ENCODE results near the gene DES. TPM values are rescaled to one million over a fixed set of nuclear protein-coding genes. Genes with fewer than 3 reads are reported as not detected.

DES gene
- polyA plus RNA-seq, 4 donors = 7.4 to 9.3 (median 8.1) TPM

GRCh38 chr2:219437141-219437540 is 19.0 kb downstream of the DES start:
- no peak for DNase-seq (ENCODE audit: low read depth in 4 of 4, low spot score in 2 of 4)

- DNase-seq (ENCODE audit: low read depth in 4 of 4, low spot score in 2 of 4) = no peak
Measured at GRCh38 chr2:219437690-219438206, 19.6 kb downstream of the DES start.

GRCh38 chr2:219438453-219438852 is 20.3 kb downstream of the DES start:
- DNase-seq (ENCODE audit: low read depth in 4 of 4, low spot score in 2 of 4) = no peak

- DNase-seq (ENCODE audit: low read depth in 4 of 4, low spot score in 2 of 4) = no peak
Measured at GRCh38 chr2:219439506-219439905, 21.3 kb downstream of the DES start.

GRCh38 chr2:219440388-219441256 is 22.4 kb downstream of the DES start:
- no peak for DNase-seq (ENCODE audit: low read depth in 4 of 4, low spot score in 2 of 4)

GRCh38 chr2:219441451-219442255 is 23.5 kb downstream of the DES start:
- DNase-seq (ENCODE audit: low read depth in 4 of 4, low spot score in 2 of 4) = no peak

GRCh38 chr2:219442256-219443015 is 24.3 kb downstream of the DES start:
- DNase-seq (ENCODE audit: low read depth in 4 of 4, low spot score in 2 of 4) = no peak

GRCh38 chr2:219443016-219443696 is 25.0 kb downstream of the DES start:
- DNase-seq (ENCODE audit: low read depth in 4 of 4, low spot score in 2 of 4) = no peak

GRCh38 chr2:219443697-219444023 is 25.5 kb downstream of the DES start:
- no peak for DNase-seq (ENCODE audit: low read depth in 4 of 4, low spot score in 2 of 4)

- no peak for DNase-seq (ENCODE audit: low read depth in 4 of 4, low spot score in 2 of 4)
Measured at GRCh38 chr2:219444566-219445091, 26.5 kb downstream of the DES start.

- DNase-seq (ENCODE audit: low read depth in 4 of 4, low spot score in 2 of 4) = no peak
Measured at GRCh38 chr2:219445220-219445640, 27.1 kb downstream of the DES start.

- no peak for DNase-seq (ENCODE audit: low read depth in 4 of 4, low spot score in 2 of 4)
Measured at GRCh38 chr2:219446101-219446504, 27.9 kb downstream of the DES start.

GRCh38 chr2:219446689-219447088 is 28.5 kb downstream of the DES start:
- DNase-seq (ENCODE audit: low read depth in 4 of 4, low spot score in 2 of 4) = no peak

GRCh38 chr2:219447242-219448098 is 29.3 kb downstream of the DES start:
- no peak for DNase-seq (ENCODE audit: low read depth in 4 of 4, low spot score in 2 of 4)

GRCh38 chr2:219448099-219448775 is 30.1 kb downstream of the DES start:
- no peak for DNase-seq (ENCODE audit: low read depth in 4 of 4, low spot score in 2 of 4)

- DNase-seq (ENCODE audit: low read depth in 4 of 4, low spot score in 2 of 4) = no peak
Measured at GRCh38 chr2:219448776-219449341, 30.7 kb downstream of the DES start.

GRCh38 chr2:219449609-219450008 is 31.4 kb downstream of the DES start:
- no peak for DNase-seq (ENCODE audit: low read depth in 4 of 4, low spot score in 2 of 4)

- DNase-seq (ENCODE audit: low read depth in 4 of 4, low spot score in 2 of 4) = no peak
Measured at GRCh38 chr2:219451661-219452360, 33.6 kb downstream of the DES start.
